ENCODE measurements around the gene TBCD. TPM values are rescaled to one million over a fixed set of nuclear protein-coding genes. Genes with fewer than 3 reads are reported as not detected.

The TBCD gene
- total RNA-seq, 2 experiments from 2014 or later, result 77.8 to 85.8 TPM

DNA sequence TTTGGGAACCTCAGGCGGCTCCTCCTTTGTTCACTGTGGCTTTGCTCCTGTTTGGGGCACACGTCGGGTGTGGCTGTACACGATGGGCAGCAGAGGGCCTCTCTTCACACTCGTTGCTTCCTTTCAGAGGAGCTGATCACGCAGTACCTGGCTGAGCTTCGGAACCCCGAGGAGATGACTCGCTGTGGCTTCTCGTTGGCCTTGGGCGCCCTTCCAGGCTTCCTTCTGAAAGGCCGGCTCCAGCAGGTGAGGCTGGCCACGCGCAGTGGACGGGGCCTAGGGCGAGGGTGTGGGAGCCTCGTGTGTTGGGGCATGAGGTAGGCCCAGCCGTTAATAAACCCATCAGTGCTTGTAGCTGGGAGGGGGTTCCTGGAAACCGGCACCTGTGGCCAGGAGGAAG lies 172.9 kb downstream of the TBCD start:
- TF ChIP-seq, protein P1, sequence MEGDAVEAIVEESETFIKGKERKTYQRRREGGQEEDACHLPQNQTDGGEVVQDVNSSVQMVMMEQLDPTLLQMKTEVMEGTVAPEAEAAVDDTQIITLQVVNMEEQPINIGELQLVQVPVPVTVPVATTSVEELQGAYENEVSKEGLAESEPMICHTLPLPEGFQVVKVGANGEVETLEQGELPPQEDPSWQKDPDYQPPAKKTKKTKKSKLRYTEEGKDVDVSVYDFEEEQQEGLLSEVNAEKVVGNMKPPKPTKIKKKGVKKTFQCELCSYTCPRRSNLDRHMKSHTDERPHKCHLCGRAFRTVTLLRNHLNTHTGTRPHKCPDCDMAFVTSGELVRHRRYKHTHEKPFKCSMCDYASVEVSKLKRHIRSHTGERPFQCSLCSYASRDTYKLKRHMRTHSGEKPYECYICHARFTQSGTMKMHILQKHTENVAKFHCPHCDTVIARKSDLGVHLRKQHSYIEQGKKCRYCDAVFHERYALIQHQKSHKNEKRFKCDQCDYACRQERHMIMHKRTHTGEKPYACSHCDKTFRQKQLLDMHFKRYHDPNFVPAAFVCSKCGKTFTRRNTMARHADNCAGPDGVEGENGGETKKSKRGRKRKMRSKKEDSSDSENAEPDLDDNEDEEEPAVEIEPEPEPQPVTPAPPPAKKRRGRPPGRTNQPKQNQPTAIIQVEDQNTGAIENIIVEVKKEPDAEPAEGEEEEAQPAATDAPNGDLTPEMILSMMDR (IDR thresholded peaks at IDR 0.05), result no peak
- Mint-ChIP-seq H3K27me3 (no peaks in the 10 kb centered on the region), H3K27ac (no peak overlapping the region), H3K4me3 (no peak overlapping the region), H3K4me1 (ENCODE audit: low read depth) (no peaks in the 10 kb centered on the region), H3K36me3 (ENCODE audit: low read depth) (peaks cover 16% of the 10 kb centered on the region), H3K9me3 (no peaks in the 10 kb centered on the region)
- CTCF ChIA-PET, result interaction anchor here (1.3 to 2.0 kb wide), 3 partner anchors 8 to 149 kb away, joined by 4 to 6 read pairs (median 5); no protein-coding TSS in a partner anchor
- intact Hi-C loops (cut with micrococcal nuclease), result no loop called here
- ATAC-seq, result no peak
- DNase-seq, result no peak
- POLR2A ChIA-PET, result interaction anchor here (0.7 kb wide), 1 partner anchor 213 kb away, joined by 3 read pairs; no protein-coding TSS in a partner anchor

DNA sequence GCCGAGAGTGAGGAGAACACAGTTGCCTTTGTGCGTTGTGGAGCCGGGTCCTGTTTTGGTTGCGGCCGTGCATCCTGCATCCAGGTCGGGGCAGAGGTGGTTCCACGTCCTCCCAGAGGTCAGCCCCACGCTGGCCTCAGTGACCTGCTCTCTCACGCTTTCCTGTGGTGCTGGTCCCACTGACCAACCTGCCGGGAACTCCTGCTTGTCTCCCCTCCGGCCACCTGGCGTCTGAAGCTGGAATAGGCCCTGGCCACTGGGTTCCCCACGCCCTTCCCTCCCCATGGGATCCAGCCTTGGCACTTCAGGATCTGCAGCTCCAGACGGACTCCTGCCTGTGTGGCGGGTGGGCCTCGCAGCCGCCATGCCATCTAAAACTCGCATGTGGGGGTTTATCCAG lies 173.5 kb downstream of the TBCD start:
- POLR2A ChIA-PET, result no interaction called here
- TF ChIP-seq, protein P1 (IDR thresholded peaks at IDR 0.05), result no peak

DNA sequence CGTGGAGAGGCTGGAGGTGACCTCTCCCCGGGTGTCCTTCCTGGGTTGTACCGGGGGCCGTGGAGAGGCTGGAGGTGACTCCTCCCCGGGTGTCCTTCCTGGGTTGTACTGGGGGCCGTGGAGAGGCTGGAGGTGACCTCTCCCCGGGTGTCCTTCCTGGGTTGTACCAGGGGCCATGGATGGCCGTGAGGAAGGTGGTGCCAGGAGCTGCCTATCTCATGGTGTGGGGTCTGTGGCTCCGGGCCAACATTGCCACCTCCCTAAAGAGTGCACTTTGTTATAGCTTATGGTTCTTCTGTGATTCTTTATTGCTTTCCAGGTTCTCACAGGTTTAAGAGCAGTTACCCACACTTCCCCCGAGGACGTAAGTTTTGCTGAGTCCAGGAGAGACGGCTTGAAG lies 174.2 kb downstream of the TBCD start:
- TF ChIP-seq, protein P1 (IDR thresholded peaks at IDR 0.05), result no peak
- Mint-ChIP-seq H3K36me3 (ENCODE audit: low read depth) (peaks cover 16% of the 10 kb centered on the region), H3K4me1 (ENCODE audit: low read depth) (no peaks in the 10 kb centered on the region), H3K27ac (no peak overlapping the region), H3K27me3 (no peaks in the 10 kb centered on the region), H3K4me3 (no peak overlapping the region), H3K9me3 (no peaks in the 10 kb centered on the region)
- ChIA-PET POLR2A (no interaction called here), CTCF (no interaction called here)
- intact Hi-C loops (cut with micrococcal nuclease), result no loop called here
- DNase-seq (no peak), ATAC-seq (no peak)

More for the DNA sequence above, 173.5 kb downstream of the TBCD start:
- Mint-ChIP-seq H3K4me3 (no peak overlapping the region), H3K27ac (no peak overlapping the region), H3K36me3 (ENCODE audit: low read depth) (peaks cover 16% of the 10 kb centered on the region), H3K9me3 (no peaks in the 10 kb centered on the region), H3K27me3 (no peaks in the 10 kb centered on the region), H3K4me1 (ENCODE audit: low read depth) (no peaks in the 10 kb centered on the region)
- ATAC-seq, result no peak
- CTCF ChIA-PET, result interaction anchor here (1.3 to 2.0 kb wide), 3 partner anchors 7 to 150 kb away, joined by 4 to 6 read pairs (median 5); no protein-coding TSS in a partner anchor
- DNase-seq, result no peak
- intact Hi-C loops (cut with micrococcal nuclease), result no loop called here

DNA sequence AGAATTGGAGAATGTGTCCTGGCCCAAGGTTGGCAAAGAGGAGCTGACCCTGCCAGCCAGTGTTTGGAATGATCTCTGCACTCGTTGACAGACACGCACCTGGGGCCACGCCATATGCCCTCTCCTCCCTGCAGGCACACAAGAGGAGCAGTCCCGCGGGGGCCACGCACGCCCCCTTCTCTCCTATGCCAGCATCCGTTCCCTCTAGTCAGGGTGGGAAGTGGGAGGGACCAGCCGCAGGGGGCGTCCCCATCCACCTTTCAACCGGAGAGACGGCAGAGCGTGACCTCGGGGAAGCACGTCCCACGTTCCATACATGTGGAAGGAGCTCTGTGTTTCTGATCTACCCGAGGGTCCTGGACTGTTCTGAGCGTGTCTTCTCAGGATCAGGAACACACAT lies 174.9 kb downstream of the TBCD start:
- ChIA-PET POLR2A (no interaction called here), CTCF (interaction anchor here (0.8 to 1.2 kb wide), 2 partner anchors 15 to 112 kb away, joined by 3 to 4 read pairs; no protein-coding TSS in a partner anchor)
- intact Hi-C loops (cut with micrococcal nuclease), result no loop called here
- H3K4me3 Mint-ChIP-seq, result no peak overlapping the region
- no peaks in the 10 kb centered on the region for H3K27me3 Mint-ChIP-seq
- ATAC-seq, result no peak
- TF ChIP-seq, protein P1 (IDR thresholded peaks at IDR 0.05), result no peak
- DNase-seq, result no peak
- H3K36me3 Mint-ChIP-seq (ENCODE audit: low read depth), result peaks cover 16% of the 10 kb centered on the region
- H3K27ac Mint-ChIP-seq, result no peak overlapping the region
- H3K9me3 Mint-ChIP-seq, result no peaks in the 10 kb centered on the region
- no peaks in the 10 kb centered on the region for H3K4me1 Mint-ChIP-seq (ENCODE audit: low read depth)

DNA sequence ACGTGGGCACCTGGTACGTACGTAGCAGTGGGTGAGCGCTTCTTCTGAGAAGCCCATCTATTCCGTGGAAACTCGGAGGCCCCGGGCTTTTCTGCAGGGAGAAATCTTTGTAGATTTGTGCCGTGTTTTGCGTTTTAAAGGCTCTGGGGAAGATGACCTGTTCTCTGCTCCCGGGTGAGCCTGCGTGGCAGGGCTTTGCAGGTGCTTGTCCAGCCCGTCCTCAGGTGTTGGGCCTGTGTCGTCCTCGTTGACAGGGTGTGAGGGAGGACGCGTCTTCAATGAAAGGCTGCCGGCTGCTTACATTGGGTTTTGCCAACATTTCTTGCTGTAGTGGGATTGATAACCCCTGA lies 175.4 kb downstream of the TBCD start:
- CTCF ChIA-PET, result interaction anchor here (0.8 to 1.2 kb wide), 2 partner anchors 15 to 112 kb away, joined by 3 to 4 read pairs; no protein-coding TSS in a partner anchor
- no peak for DNase-seq
- no peaks in the 10 kb centered on the region for H3K4me1 Mint-ChIP-seq (ENCODE audit: low read depth)

More for the DNA sequence above, 175.4 kb downstream of the TBCD start:
- POLR2A ChIA-PET, result no interaction called here
- intact Hi-C loops (cut with micrococcal nuclease), result no loop called here
- Mint-ChIP-seq H3K27me3 (no peaks in the 10 kb centered on the region), H3K4me3 (no peak overlapping the region), H3K27ac (no peak overlapping the region), H3K36me3 (ENCODE audit: low read depth) (peaks cover 19% of the 10 kb centered on the region), H3K9me3 (no peaks in the 10 kb centered on the region)
- no peak for ATAC-seq
- TF ChIP-seq, protein P1 (IDR thresholded peaks at IDR 0.05), result no peak

All from activated CD8-positive, alpha-beta T cell treated with anti-CD3 and anti-CD28 coated beads for 36 hours (primary cell).